ENCODE measurements around the gene LGALS3. TPM values are rescaled to one million over a fixed set of nuclear protein-coding genes. Genes with fewer than 3 reads are reported as not detected.

Gene LGALS3
- total RNA-seq, 1 experiment from 2014 or later = 288 TPM

- DNase-seq (ENCODE audit: low read depth) = no peak
Observed at GRCh38 chr14:55114720-55115119, 14.3 kb upstream of the LGALS3 start.

GRCh38 chr14:55115460-55115859 is 13.6 kb upstream of the LGALS3 start:
- no peak for DNase-seq (ENCODE audit: low read depth)

GRCh38 chr14:55115861-55116245 is 13.2 kb upstream of the LGALS3 start:
- DNase-seq (ENCODE audit: low read depth) = no peak

- DNase-seq (ENCODE audit: low read depth) = peak; percentile 42
Observed at GRCh38 chr14:55116246-55117030, 12.6 kb upstream of the LGALS3 start.

GRCh38 chr14:55117803-55118441 is 11.1 kb upstream of the LGALS3 start:
- DNase-seq (ENCODE audit: low read depth) = no peak

- no peak for DNase-seq (ENCODE audit: low read depth)
Observed at GRCh38 chr14:55118761-55119160, 10.3 kb upstream of the LGALS3 start.

- no peak for DNase-seq (ENCODE audit: low read depth)
Observed at GRCh38 chr14:55120571-55121495, 8.2 kb upstream of the LGALS3 start.

GRCh38 chr14:55121628-55122439 is 7.2 kb upstream of the LGALS3 start:
- DNase-seq (ENCODE audit: low read depth) = no peak

GRCh38 chr14:55122440-55122986 is 6.5 kb upstream of the LGALS3 start:
- DNase-seq (ENCODE audit: low read depth) = no peak

- peak; percentile 81 for DNase-seq (ENCODE audit: low read depth)
Observed at GRCh38 chr14:55123101-55123500, 6.0 kb upstream of the LGALS3 start.

- no peak for DNase-seq (ENCODE audit: low read depth)
Observed at GRCh38 chr14:55123852-55124639, 5.0 kb upstream of the LGALS3 start.

GRCh38 chr14:55124774-55125386 is 4.2 kb upstream of the LGALS3 start:
- DNase-seq (ENCODE audit: low read depth) = no peak

GRCh38 chr14:55125403-55125802 is 3.6 kb upstream of the LGALS3 start:
- DNase-seq (ENCODE audit: low read depth) = no peak

GRCh38 chr14:55126034-55126433 is 3.0 kb upstream of the LGALS3 start:
- DNase-seq (ENCODE audit: low read depth) = no peak

GRCh38 chr14:55126932-55127459 is 2.1 kb upstream of the LGALS3 start:
- no peak for DNase-seq (ENCODE audit: low read depth)

- DNase-seq (ENCODE audit: low read depth) = peak; percentile 43
Observed at GRCh38 chr14:55127460-55127951, 1.5 kb upstream of the LGALS3 start.

- no peak for DNase-seq (ENCODE audit: low read depth)
Observed at GRCh38 chr14:55128386-55129085, 516 bp upstream of the LGALS3 start.

GRCh38 chr14:55129428-55130195 is 560 bp downstream of the LGALS3 start:
- DNase-seq (ENCODE audit: low read depth) = peak; percentile 74

Data from LHCN-M2 (cell line).